B cell (primary cell): ENCODE measurements around the gene KIAA1191.

ENCODE experiments used
- EZH2 ChIP-seq: IDR thresholded peaks from 2 replicates; pipeline ENCODE4 v1.6.1; 2012; ENCODE audit warnings: borderline replicate concordance, low read depth, mild to moderate bottlenecking, moderate library complexity, low read length; ENCODE audit not compliant: insufficient read depth, poor library complexity, severe bottlenecking
- TF ChIP-seq, protein P1 (sequence below): fragments of 200-600 bp; IDR thresholded peaks from one replicate; pipeline ENCODE4 v1.8.0; 2022; ENCODE audit warnings: antibody characterized with exemption, mild to moderate bottlenecking

DNA sequence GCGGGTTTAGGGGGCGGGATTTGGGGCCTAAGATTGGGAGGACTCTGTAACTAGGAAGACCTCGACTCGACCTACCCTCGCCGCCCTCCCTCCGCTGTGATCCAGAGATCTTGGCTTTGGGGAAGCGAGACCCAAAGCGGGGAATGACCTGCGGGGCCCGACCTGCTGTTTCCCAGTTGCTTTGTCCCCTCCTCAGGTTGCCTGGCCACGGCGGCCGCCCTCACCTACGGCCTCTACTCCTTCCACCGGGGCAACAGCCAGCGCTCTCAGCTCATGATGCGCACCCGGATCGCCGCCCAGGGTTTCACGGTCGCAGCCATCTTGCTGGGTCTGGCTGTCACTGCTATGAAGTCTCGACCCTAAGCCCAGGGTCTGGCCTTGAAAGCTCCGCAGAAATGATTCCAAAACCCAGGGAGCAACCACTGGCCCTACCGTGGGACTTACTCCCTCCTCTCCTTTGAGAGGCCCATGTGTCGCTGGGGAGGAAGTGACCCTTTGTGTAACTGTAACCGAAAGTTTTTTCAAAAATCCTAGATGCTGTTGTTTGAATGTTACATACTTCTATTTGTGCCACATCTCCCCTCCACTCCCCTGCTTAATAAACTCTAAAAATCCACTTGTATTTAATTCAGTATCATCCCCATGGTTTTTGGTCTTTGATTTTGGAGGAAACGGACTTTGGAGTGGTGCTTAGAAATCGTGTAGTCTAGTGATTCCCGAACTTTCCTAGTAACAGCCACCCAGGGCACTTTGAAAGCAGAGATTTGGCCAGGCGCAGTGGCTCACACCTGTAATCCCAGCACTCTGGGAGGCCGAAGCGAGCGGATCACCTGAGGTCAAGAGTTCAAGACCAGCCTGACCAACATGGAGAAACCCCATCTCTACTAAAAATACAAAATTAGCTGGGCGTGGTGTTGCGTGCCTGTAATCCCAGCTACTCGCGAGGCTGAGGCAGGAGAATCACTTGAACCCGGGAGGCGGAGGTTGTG is 27.9 kb upstream of the KIAA1191 start:
- no peak for TF ChIP-seq EZH2
- TF ChIP-seq, protein P1, sequence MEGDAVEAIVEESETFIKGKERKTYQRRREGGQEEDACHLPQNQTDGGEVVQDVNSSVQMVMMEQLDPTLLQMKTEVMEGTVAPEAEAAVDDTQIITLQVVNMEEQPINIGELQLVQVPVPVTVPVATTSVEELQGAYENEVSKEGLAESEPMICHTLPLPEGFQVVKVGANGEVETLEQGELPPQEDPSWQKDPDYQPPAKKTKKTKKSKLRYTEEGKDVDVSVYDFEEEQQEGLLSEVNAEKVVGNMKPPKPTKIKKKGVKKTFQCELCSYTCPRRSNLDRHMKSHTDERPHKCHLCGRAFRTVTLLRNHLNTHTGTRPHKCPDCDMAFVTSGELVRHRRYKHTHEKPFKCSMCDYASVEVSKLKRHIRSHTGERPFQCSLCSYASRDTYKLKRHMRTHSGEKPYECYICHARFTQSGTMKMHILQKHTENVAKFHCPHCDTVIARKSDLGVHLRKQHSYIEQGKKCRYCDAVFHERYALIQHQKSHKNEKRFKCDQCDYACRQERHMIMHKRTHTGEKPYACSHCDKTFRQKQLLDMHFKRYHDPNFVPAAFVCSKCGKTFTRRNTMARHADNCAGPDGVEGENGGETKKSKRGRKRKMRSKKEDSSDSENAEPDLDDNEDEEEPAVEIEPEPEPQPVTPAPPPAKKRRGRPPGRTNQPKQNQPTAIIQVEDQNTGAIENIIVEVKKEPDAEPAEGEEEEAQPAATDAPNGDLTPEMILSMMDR: no peak
